H9 (cell line): ENCODE measurements around the gene REV1. TPM values are rescaled to one million over a fixed set of nuclear protein-coding genes. Genes with fewer than 3 reads are reported as not detected.

Source experiments
- DNase-seq: peaks from one replicate; pipeline ENCODE4 v3.0.0-alpha.2; 2017
- H2AFZ ChIP-seq: one replicate; pipeline ENCODE4 v1.6.1; 2013; ENCODE audit warnings: mild to moderate bottlenecking, low read length, control low read depth, moderate library complexity
- H2AK5ac ChIP-seq: 2 replicates; pipeline ENCODE4 v1.6.1; 2013; ENCODE audit warnings: low read length, control low read depth, mixed read lengths; ENCODE audit not compliant: insufficient read length
- H2BK120ac ChIP-seq: one replicate; pipeline ENCODE4 v1.6.1; 2013; ENCODE audit warnings: low read depth, mild to moderate bottlenecking, low read length, control low read depth, inconsistent platforms; ENCODE audit not compliant: poor library complexity, severe bottlenecking
- H2BK12ac ChIP-seq: 2 replicates; pipeline ENCODE4 v1.6.1; 2013; ENCODE audit warnings: low read length, control low read depth, mixed read lengths, low read depth; ENCODE audit not compliant: insufficient read length
- H2BK15ac ChIP-seq: 2 replicates; pipeline ENCODE4 v1.6.1; 2013; ENCODE audit warnings: low read depth, low read length, control low read depth
- H2BK20ac ChIP-seq: one replicate; pipeline ENCODE4 v1.6.1; 2013; ENCODE audit warnings: low read depth, mild to moderate bottlenecking, low read length, control low read depth, inconsistent platforms; ENCODE audit not compliant: poor library complexity, severe bottlenecking
- H2BK5ac ChIP-seq: 2 replicates; pipeline ENCODE4 v1.6.1; 2013; ENCODE audit warnings: low read length, control low read depth, mixed read lengths; ENCODE audit not compliant: insufficient read length
- H3K14ac ChIP-seq: 2 replicates; pipeline ENCODE4 v1.6.1; 2013; ENCODE audit warnings: low read length, control low read depth; ENCODE audit not compliant: insufficient read depth
- H3K18ac ChIP-seq: 2 replicates; pipeline ENCODE4 v1.6.1; 2013; ENCODE audit warnings: low read depth, mild to moderate bottlenecking, mixed read lengths, low read length, control low read depth; ENCODE audit not compliant: insufficient read length
- H3K23ac ChIP-seq: 2 replicates; pipeline ENCODE4 v1.6.1; 2013; ENCODE audit warnings: low read length, control low read depth, mixed read lengths, low read depth; ENCODE audit not compliant: insufficient read length
- H3K23me2 ChIP-seq: 2 replicates; pipeline ENCODE4 v1.6.1; 2013; ENCODE audit warnings: low read depth, mild to moderate bottlenecking, mixed read lengths, low read length, control low read depth; ENCODE audit not compliant: insufficient read length, poor library complexity, severe bottlenecking
- H3K27ac ChIP-seq: 2 replicates; pipeline ENCODE4 v1.5.1; 2013; ENCODE audit warnings: low read length, control low read depth, mixed read lengths, low read depth; ENCODE audit not compliant: insufficient read length
- H3K27me3 ChIP-seq: 2 replicates; pipeline ENCODE4 v1.6.1; 2013; ENCODE audit warnings: low read length, control low read depth, inconsistent platforms; ENCODE audit not compliant: insufficient read depth
- H3K4ac ChIP-seq: 2 replicates; pipeline ENCODE4 v1.6.1; 2013; ENCODE audit warnings: low read depth, mild to moderate bottlenecking, control low read depth, inconsistent platforms, low read length, moderate library complexity
- H3K4me1 ChIP-seq: 2 replicates; pipeline ENCODE4 v1.6.1; 2013; ENCODE audit warnings: low read length, control low read depth, inconsistent platforms; ENCODE audit not compliant: insufficient read depth
- H3K4me2 ChIP-seq: 2 replicates; pipeline ENCODE4 v1.6.1; 2013; ENCODE audit warnings: low read length, control low read depth, mixed read lengths; ENCODE audit not compliant: insufficient read length, insufficient read depth
- H3K56ac ChIP-seq: 2 replicates; pipeline ENCODE4 v1.6.1; 2013; ENCODE audit warnings: low read depth, mild to moderate bottlenecking, mixed read lengths, low read length, control low read depth; ENCODE audit not compliant: insufficient read length
- H3K79me1 ChIP-seq: 2 replicates; pipeline ENCODE4 v1.6.1; 2013; ENCODE audit warnings: low read depth, mild to moderate bottlenecking, moderate library complexity, low read length, control low read depth, inconsistent platforms; ENCODE audit not compliant: insufficient read depth, poor library complexity, severe bottlenecking
- H3K79me2 ChIP-seq: 2 replicates; pipeline ENCODE4 v1.6.1; 2013; ENCODE audit warnings: low read length, control low read depth, inconsistent platforms; ENCODE audit not compliant: insufficient read depth
- H3K9ac ChIP-seq: 2 replicates; pipeline ENCODE4 v1.6.1; 2013; ENCODE audit warnings: low read length, control low read depth, mixed read lengths; ENCODE audit not compliant: insufficient read length; ENCODE audit errors: extremely low read depth
- H3K9me3 ChIP-seq: one replicate; pipeline ENCODE4 v1.6.1; 2013; ENCODE audit warnings: low read depth, low read length, inconsistent platforms; ENCODE audit not compliant: control insufficient read depth
- H3T11ph ChIP-seq: one replicate; pipeline ENCODE4 v1.6.1; 2013; ENCODE audit warnings: mild to moderate bottlenecking, low read length, control low read depth, inconsistent platforms
- H4K20me1 ChIP-seq: one replicate; pipeline ENCODE4 v1.6.1; 2013; ENCODE audit not compliant: control insufficient read depth, insufficient read length, insufficient read depth
- H4K5ac ChIP-seq: 2 replicates; pipeline ENCODE4 v1.6.1; 2013; ENCODE audit warnings: low read depth, mild to moderate bottlenecking, mixed read lengths, low read length, control low read depth; ENCODE audit not compliant: insufficient read length
- H4K8ac ChIP-seq: replicated peaks from 2 replicates; pipeline ENCODE4 v1.6.1; 2013; ENCODE audit warnings: low read length, control low read depth, mixed read lengths, low read depth; ENCODE audit not compliant: insufficient read length
- H4K91ac ChIP-seq: 2 replicates; pipeline ENCODE4 v1.6.1; 2013; ENCODE audit warnings: low read depth, mild to moderate bottlenecking, moderate library complexity, mixed read lengths, low read length, control low read depth; ENCODE audit not compliant: insufficient read length
- H3K27ac Mint-ChIP-seq, 3 experiments: 2 replicates in 2 of 3; 3 replicates in 1 of 3; pipeline ENCODE4 v1.8.0; 2020 to 2021; ENCODE audit warnings: mixed read lengths in 3 of 3, mild to moderate bottlenecking in 1 of 3, moderate library complexity in 1 of 3
- H3K27me3 Mint-ChIP-seq: 2 replicates; pipeline ENCODE4 v1.8.0; 2021; ENCODE audit warnings: low read depth, mild to moderate bottlenecking, moderate library complexity, mixed read lengths
- H3K36me3 Mint-ChIP-seq, 3 experiments: 2 replicates in 2 of 3; 3 replicates in 1 of 3; pipeline ENCODE4 v1.8.0; 2020 to 2021; ENCODE audit warnings: low read depth in 3 of 3, mixed read lengths in 3 of 3; ENCODE audit not compliant: insufficient read depth in 1 of 3
- H3K4me1 Mint-ChIP-seq, 2 experiments: 2 replicates each; pipeline ENCODE4 v1.8.0; 2020; ENCODE audit warnings: mixed read lengths in 2 of 2
- H3K4me3 Mint-ChIP-seq, 2 experiments: 2 replicates in 1 of 2; 3 replicates in 1 of 2; pipeline ENCODE4 v1.8.0; 2020 to 2021; ENCODE audit warnings: mild to moderate bottlenecking in 2 of 2, mixed read lengths in 2 of 2, moderate library complexity in 1 of 2
- H3K9me3 Mint-ChIP-seq, 2 experiments: 2 replicates in 1 of 2; 3 replicates in 1 of 2; pipeline ENCODE4 v1.8.0; 2020; ENCODE audit warnings: mild to moderate bottlenecking in 2 of 2, mixed read lengths in 2 of 2, moderate library complexity in 1 of 2
- CTCF ChIP-seq: fragments of 200-600 bp; sonication (generic); conservative IDR thresholded peaks from 3 replicates; pipeline ENCODE4 v1.8.0; 2021; ENCODE audit warnings: antibody characterized with exemption, mild to moderate bottlenecking
- WGBS: extraction: QIAGEN DNeasy Blood & Tissue Kit; methylation state at CpG from one replicate; pipeline ENCODE4 v1.1.7; 2013; ENCODE audit warnings: missing lambda C conversion rate, low lambda C conversion rate, mixed read lengths; ENCODE audit not compliant: insufficient read length; ENCODE audit errors: extremely low coverage; 5-methylcytosine and 5-hydroxymethylcytosine counted together
- total RNA-seq: library from RNA; stranded (reverse); gene quantifications from 2 replicates; pipeline ENCODE4 v1.2.1, GENCODE V29; 2021

Gene REV1
- total RNA-seq, 1 experiment from 2014 or later, result 41.6 TPM

- H3K4me1 ChIP-seq, result no peaks in the 10 kb centered on the region
- no peak overlapping the region for H2BK5ac ChIP-seq
- no peaks in the 10 kb centered on the region for H3K4me1 Mint-ChIP-seq
- WGBS, result no CpG with 5 or more reads among the region's 2 CpGs
- no peak overlapping the region for H3K9ac ChIP-seq
- H3K9me3 ChIP-seq, result no peaks in the 10 kb centered on the region
- H2BK120ac ChIP-seq, result no peak overlapping the region
- H3K4me2 ChIP-seq, result no peak overlapping the region
- H2AK5ac ChIP-seq, result no peak overlapping the region
- no peak overlapping the region for H3K4ac ChIP-seq
- H4K20me1 ChIP-seq, result no peaks in the 10 kb centered on the region
- H3K79me2 ChIP-seq, result no peaks in the 10 kb centered on the region
- H3K79me1 ChIP-seq, result no peaks in the 10 kb centered on the region
- no peak overlapping the region for H3K23ac ChIP-seq
- H3K27ac Mint-ChIP-seq, result peak overlapping the region in 1 of 3 experiments; percentile 86; a peak in 1 of 7 replicates
- H3K36me3 Mint-ChIP-seq, result peaks cover 20 to 52% (median 41%) of the 10 kb centered on the region in 3 experiments
- H3K27me3 Mint-ChIP-seq, result no peaks in the 10 kb centered on the region
- no peak overlapping the region for H3K4me3 Mint-ChIP-seq
- H3K9me3 Mint-ChIP-seq, result no peaks in the 10 kb centered on the region
- H3K14ac ChIP-seq, result no peak overlapping the region
- no peak overlapping the region for H2BK20ac ChIP-seq
- H3K27me3 ChIP-seq, result no peaks in the 10 kb centered on the region
- no peak overlapping the region for H2AFZ ChIP-seq
- no peak overlapping the region for H4K91ac ChIP-seq
- H2BK12ac ChIP-seq, result no peak overlapping the region
- H2BK15ac ChIP-seq, result no peak overlapping the region
- H4K5ac ChIP-seq, result no peak overlapping the region
- no peak for DNase-seq
- H4K8ac ChIP-seq, result no peak overlapping the region
- no peak overlapping the region for H3K27ac ChIP-seq
- H3K56ac ChIP-seq, result no peak overlapping the region
- H3K23me2 ChIP-seq, result no peaks in the 10 kb centered on the region
- H3K18ac ChIP-seq, result no peak overlapping the region
- TF ChIP-seq CTCF, result no peak
- H3T11ph ChIP-seq, result no peak overlapping the region
Measured at GRCh38 chr2:99388892-99389291, 100.9 kb downstream of the REV1 start.
